Measurements from ENCODE around the gene FARSB. TPM values are rescaled to one million over a fixed set of nuclear protein-coding genes. Genes with fewer than 3 reads are reported as not detected.
"Not testable (repeated sequence)": the region's sequence is repeated elsewhere in the genome, so short reads cannot be mapped to it uniquely, and the experiment has no call there.

FARSB gene
- total RNA-seq, 1 experiment from 2014 or later = 36.1 TPM

- Histone ChIP-seq H3K27me3 (replicated peaks) (no peaks in the 10 kb centered on the region), H3K27ac (no peak overlapping the region), H3K36me3 (peaks cover 64% of the 10 kb centered on the region), H3K4me1 (replicated peaks) (no peaks in the 10 kb centered on the region), H3K4me3 (no peak overlapping the region), H3K9me3 (replicated peaks) (no peaks in the 10 kb centered on the region)
- no peak for DNase-seq (ENCODE audit: low read depth in 1 of 2, low spot score in 2 of 2)
Measured at GRCh38 chr2:222608081-222608480, 47.8 kb downstream of the FARSB start.

GRCh38 chr2:222606306-222606705 lies 49.6 kb downstream of the FARSB start:
- no peaks in the 10 kb centered on the region for H3K4me1 ChIP-seq (replicated peaks)
- H3K36me3 ChIP-seq = peaks cover 57% of the 10 kb centered on the region
- no peak overlapping the region for H3K27ac ChIP-seq
- H3K27me3 ChIP-seq (replicated peaks) = no peaks in the 10 kb centered on the region
- no peak overlapping the region for H3K4me3 ChIP-seq
- DNase-seq (ENCODE audit: low read depth in 1 of 2, low spot score in 2 of 2) = no peak
- H3K9me3 ChIP-seq (replicated peaks) = no peaks in the 10 kb centered on the region

GRCh38 chr2:222604749-222605515 lies 51.0 kb downstream of the FARSB start:
- H3K9me3 ChIP-seq (replicated peaks) = no peaks in the 10 kb centered on the region
- H3K4me3 ChIP-seq = no peak overlapping the region
- peaks cover 58% of the 10 kb centered on the region for H3K36me3 ChIP-seq
- DNase-seq (ENCODE audit: low read depth in 1 of 2, low spot score in 2 of 2) = no peak
- H3K27me3 ChIP-seq (replicated peaks) = no peaks in the 10 kb centered on the region
- no peak overlapping the region for H3K27ac ChIP-seq
- no peaks in the 10 kb centered on the region for H3K4me1 ChIP-seq (replicated peaks)

- H3K9me3 ChIP-seq (replicated peaks) = no peaks in the 10 kb centered on the region
- H3K4me1 ChIP-seq (replicated peaks) = no peaks in the 10 kb centered on the region
- no peak overlapping the region for H3K4me3 ChIP-seq
Measured at GRCh38 chr2:222603501-222603900, 52.4 kb downstream of the FARSB start.

GRCh38 chr2:222598611-222599010 lies 57.3 kb downstream of the FARSB start:
- peaks cover 6% of the 10 kb centered on the region for H3K4me1 ChIP-seq (replicated peaks)
- H3K9me3 ChIP-seq (replicated peaks) = no peaks in the 10 kb centered on the region
- peaks cover 66% of the 10 kb centered on the region for H3K36me3 ChIP-seq
- H3K27ac ChIP-seq = no peak overlapping the region
- no peak for DNase-seq (ENCODE audit: low read depth in 1 of 2, low spot score in 2 of 2)
- no peak overlapping the region for H3K4me3 ChIP-seq
- no peaks in the 10 kb centered on the region for H3K27me3 ChIP-seq (replicated peaks)

More at GRCh38 chr2:222603501-222603900, 52.4 kb downstream of the FARSB start:
- no peak for DNase-seq (ENCODE audit: low read depth in 1 of 2, low spot score in 2 of 2)
- Histone ChIP-seq H3K27ac (no peak overlapping the region), H3K36me3 (peaks cover 58% of the 10 kb centered on the region), H3K27me3 (replicated peaks) (no peaks in the 10 kb centered on the region)

- Histone ChIP-seq H3K27ac (no peak overlapping the region), H3K4me1 (replicated peaks) (peaks cover 6% of the 10 kb centered on the region), H3K36me3 (peaks cover 75% of the 10 kb centered on the region), H3K27me3 (replicated peaks) (no peaks in the 10 kb centered on the region), H3K9me3 (replicated peaks) (no peaks in the 10 kb centered on the region), H3K4me3 (no peak overlapping the region)
- no peak for DNase-seq (ENCODE audit: low read depth in 1 of 2, low spot score in 2 of 2)
Measured at GRCh38 chr2:222595581-222595980, 60.3 kb downstream of the FARSB start.

- Histone ChIP-seq H3K27me3 (replicated peaks) (no peaks in the 10 kb centered on the region), H3K4me1 (replicated peaks) (peaks cover 6% of the 10 kb centered on the region), H3K4me3 (no peak overlapping the region), H3K36me3 (peaks cover 70% of the 10 kb centered on the region), H3K9me3 (replicated peaks) (no peaks in the 10 kb centered on the region), H3K27ac (no peak overlapping the region)
- DNase-seq (ENCODE audit: low read depth in 1 of 2, low spot score in 2 of 2) = no peak
Measured at GRCh38 chr2:222594679-222595078, 61.2 kb downstream of the FARSB start.

- Histone ChIP-seq H3K27ac (no peak overlapping the region), H3K9me3 (replicated peaks) (no peaks in the 10 kb centered on the region), H3K27me3 (replicated peaks) (no peaks in the 10 kb centered on the region), H3K4me3 (no peak overlapping the region), H3K4me1 (replicated peaks) (peaks cover 6% of the 10 kb centered on the region), H3K36me3 (peaks cover 49% of the 10 kb centered on the region)
- no peak for DNase-seq (ENCODE audit: low read depth in 1 of 2, low spot score in 2 of 2)
Measured at GRCh38 chr2:222592176-222592575, 63.7 kb downstream of the FARSB start.

- Histone ChIP-seq H3K27ac (no peak overlapping the region), H3K27me3 (replicated peaks) (no peaks in the 10 kb centered on the region), H3K36me3 (peaks cover 44% of the 10 kb centered on the region), H3K9me3 (replicated peaks) (no peaks in the 10 kb centered on the region), H3K4me3 (no peak overlapping the region), H3K4me1 (replicated peaks) (peaks cover 6% of the 10 kb centered on the region)
- DNase-seq (ENCODE audit: low read depth in 1 of 2, low spot score in 2 of 2) = no peak
Measured at GRCh38 chr2:222591661-222592060, 64.2 kb downstream of the FARSB start.

GRCh38 chr2:222584589-222584988 lies 71.3 kb downstream of the FARSB start:
- DNase-seq (ENCODE audit: low read depth in 1 of 2, low spot score in 2 of 2); H3K27ac ChIP-seq; H3K4me1 ChIP-seq (replicated peaks); H3K27me3 ChIP-seq (replicated peaks); H3K4me3 ChIP-seq; H3K9me3 ChIP-seq (replicated peaks): not testable (repeated sequence)
- H3K36me3 ChIP-seq = peaks cover 33% of the 10 kb centered on the region

- Histone ChIP-seq H3K9me3 (replicated peaks) (0 out of 2 replicates have a peak, but pooled peaks cover 4% of the 10 kb centered on the region), H3K27me3 (replicated peaks) (no peaks in the 10 kb centered on the region), H3K4me1 (replicated peaks) (no peaks in the 10 kb centered on the region), H3K36me3 (peaks cover 41% of the 10 kb centered on the region), H3K4me3 (no peak overlapping the region), H3K27ac (no peak overlapping the region)
- no peak for DNase-seq (ENCODE audit: low read depth in 1 of 2, low spot score in 2 of 2)
Measured at GRCh38 chr2:222582928-222583327, 73.0 kb downstream of the FARSB start.

GRCh38 chr2:222577341-222577740 lies 78.6 kb downstream of the FARSB start:
- H3K4me1 ChIP-seq (replicated peaks) = peaks cover 17% of the 10 kb centered on the region
- H3K36me3 ChIP-seq = peaks cover 54% of the 10 kb centered on the region
- 0 out of 2 replicates have a peak, but pooled peaks cover 4% of the 10 kb centered on the region for H3K9me3 ChIP-seq (replicated peaks)
- H3K27ac ChIP-seq = no peak overlapping the region
- H3K4me3 ChIP-seq = no peak overlapping the region
- no peak for DNase-seq (ENCODE audit: low read depth in 1 of 2, low spot score in 2 of 2)
- no peaks in the 10 kb centered on the region for H3K27me3 ChIP-seq (replicated peaks)

- Histone ChIP-seq H3K4me3 (no peak overlapping the region), H3K27ac (no peak overlapping the region), H3K27me3 (replicated peaks) (no peaks in the 10 kb centered on the region), H3K4me1 (replicated peaks) (peaks cover 17% of the 10 kb centered on the region), H3K36me3 (peaks cover 50% of the 10 kb centered on the region), H3K9me3 (replicated peaks) (no peaks in the 10 kb centered on the region)
- DNase-seq (ENCODE audit: low read depth in 1 of 2, low spot score in 2 of 2) = no peak
Measured at GRCh38 chr2:222576171-222577081, 79.5 kb downstream of the FARSB start.

GRCh38 chr2:222575618-222576017 lies 80.3 kb downstream of the FARSB start:
- H3K9me3 ChIP-seq (replicated peaks) = no peaks in the 10 kb centered on the region

More at GRCh38 chr2:222575618-222576017, 80.3 kb downstream of the FARSB start:
- Histone ChIP-seq H3K4me3 (no peak overlapping the region), H3K4me1 (replicated peaks) (peaks cover 17% of the 10 kb centered on the region), H3K36me3 (peaks cover 53% of the 10 kb centered on the region), H3K27ac (no peak overlapping the region), H3K27me3 (replicated peaks) (no peaks in the 10 kb centered on the region)
- DNase-seq (ENCODE audit: low read depth in 1 of 2, low spot score in 2 of 2) = no peak

All from SJSA1 (cell line).